ENCODE data around the gene TCP10L. TPM values are rescaled to one million over a fixed set of nuclear protein-coding genes. Genes with fewer than 3 reads are reported as not detected.
A peak's percentile ranks its signal among the peaks of the same experiment; 100 is the strongest.
"Not testable (repeated sequence)": the region's sequence is repeated elsewhere in the genome, so short reads cannot be mapped to it uniquely, and the experiment has no call there.

The TCP10L gene
- total RNA-seq, result 1 to 10 TPM in 1 of 2 donors, under 1 TPM in 1; 0.74 to 1.2 TPM

- no peaks in the 10 kb centered on the region for H3K9me3 ChIP-seq
- no peaks in the 10 kb centered on the region for H3K27me3 ChIP-seq
- TF ChIP-seq CTCF (IDR thresholded peaks at IDR 0.05), result no peak
- no peak within 1 kb of the TSS for H3K4me3 ChIP-seq
- no peak for DNase-seq
- H3K9ac ChIP-seq (ENCODE audit: low read depth in 2 of 2, low read length in 2 of 2), result no peak within 1 kb of the TSS
- intact Hi-C loops (cut with DNase I), result no loop called here
- no peaks in the 10 kb centered on the region for H3K4me1 ChIP-seq
- H3K36me3 ChIP-seq, result no peaks in the 10 kb centered on the region
- no peak within 1 kb of the TSS for H3K27ac ChIP-seq
These were observed at the start of gene TCP10L for GRCh38 chr21:32585042-32585710. Gene TCP10L, minus strand, starts transcription at chr21:32585523. Its CDS starts 1,219 bp downstream, at chr21:32584304.

- no peak for TF ChIP-seq CTCF (IDR thresholded peaks at IDR 0.05)
- no peaks in the 10 kb centered on the region for H3K27me3 ChIP-seq
- H3K9me3 ChIP-seq, result no peaks in the 10 kb centered on the region
- H3K27ac ChIP-seq, result no peak overlapping the region
- DNase-seq, result no peak
- no peaks in the 10 kb centered on the region for H3K36me3 ChIP-seq
- H3K4me3 ChIP-seq, result no peak overlapping the region
- intact Hi-C loops (cut with DNase I), result no loop called here
- no peaks in the 10 kb centered on the region for H3K4me1 ChIP-seq
- no peak overlapping the region for H3K9ac ChIP-seq (ENCODE audit: low read depth in 2 of 2, low read length in 2 of 2)
These were observed 41.4 kb upstream of the TCP10L start for GRCh38 chr21:32626621-32627196.

GRCh38 chr21:32618218-32618617, 32.9 kb upstream of the TCP10L start:
- H3K36me3 ChIP-seq; DNase-seq; H3K9me3 ChIP-seq; H3K9ac ChIP-seq (ENCODE audit: low read depth in 2 of 2, low read length in 2 of 2); intact Hi-C loops (cut with DNase I); H3K4me1 ChIP-seq; H3K27ac ChIP-seq; H3K4me3 ChIP-seq; H3K27me3 ChIP-seq: not testable (repeated sequence)

GRCh38 chr21:32613436-32614043, 28.2 kb upstream of the TCP10L start:
- Histone ChIP-seq H3K27me3 (no peaks in the 10 kb centered on the region), H3K9me3 (no peaks in the 10 kb centered on the region), H3K4me3 (peak overlapping the region; percentile 75), H3K9ac (ENCODE audit: low read depth in 2 of 2, low read length in 2 of 2) (peak overlapping the region; percentile 87 to 97), H3K36me3 (no peaks in the 10 kb centered on the region), H3K4me1 (no peaks in the 10 kb centered on the region), H3K27ac (peak overlapping the region; percentile 84)
- intact Hi-C loops (cut with DNase I), result no loop called here
- DNase-seq, result no peak
- no peak for TF ChIP-seq CTCF (IDR thresholded peaks at IDR 0.05)

- no peaks in the 10 kb centered on the region for H3K36me3 ChIP-seq
- peak overlapping the region; percentile 84 for H3K27ac ChIP-seq
- H3K9me3 ChIP-seq, result no peaks in the 10 kb centered on the region
- H3K4me1 ChIP-seq, result no peaks in the 10 kb centered on the region
- H3K9ac ChIP-seq (ENCODE audit: low read depth in 2 of 2, low read length in 2 of 2), result peak overlapping the region; percentile 87 to 97
- intact Hi-C loops (cut with DNase I), result no loop called here
- peak overlapping the region; percentile 75 for H3K4me3 ChIP-seq
- DNase-seq, result no peak
- TF ChIP-seq CTCF (IDR thresholded peaks at IDR 0.05), result no peak
- H3K27me3 ChIP-seq, result no peaks in the 10 kb centered on the region
These were observed 27.6 kb upstream of the TCP10L start for GRCh38 chr21:32612999-32613337.

Measured in colonic mucosa (tissue), 4 donors.